OCI-LY3 (cell line): Measurements from ENCODE around the gene TMSB15A.

Experiments
- EZH2phosphoT487 ChIP-seq: fragments of 200-600 bp; shearing (Covaris generic); IDR thresholded peaks from 2 replicates; pipeline ENCODE4 v1.6.1; 2018; ENCODE audit warnings: antibody characterized with exemption, mixed run types, low read depth
- TF ChIP-seq, protein P1 (sequence below): fragments of 200-600, 300-600 bp; sonication (generic); IDR thresholded peaks from 2 replicates; pipeline ENCODE4 v1.5.1; 2014; ENCODE audit warnings: antibody characterized with exemption, low read length, low read depth

- TF ChIP-seq, protein P1, sequence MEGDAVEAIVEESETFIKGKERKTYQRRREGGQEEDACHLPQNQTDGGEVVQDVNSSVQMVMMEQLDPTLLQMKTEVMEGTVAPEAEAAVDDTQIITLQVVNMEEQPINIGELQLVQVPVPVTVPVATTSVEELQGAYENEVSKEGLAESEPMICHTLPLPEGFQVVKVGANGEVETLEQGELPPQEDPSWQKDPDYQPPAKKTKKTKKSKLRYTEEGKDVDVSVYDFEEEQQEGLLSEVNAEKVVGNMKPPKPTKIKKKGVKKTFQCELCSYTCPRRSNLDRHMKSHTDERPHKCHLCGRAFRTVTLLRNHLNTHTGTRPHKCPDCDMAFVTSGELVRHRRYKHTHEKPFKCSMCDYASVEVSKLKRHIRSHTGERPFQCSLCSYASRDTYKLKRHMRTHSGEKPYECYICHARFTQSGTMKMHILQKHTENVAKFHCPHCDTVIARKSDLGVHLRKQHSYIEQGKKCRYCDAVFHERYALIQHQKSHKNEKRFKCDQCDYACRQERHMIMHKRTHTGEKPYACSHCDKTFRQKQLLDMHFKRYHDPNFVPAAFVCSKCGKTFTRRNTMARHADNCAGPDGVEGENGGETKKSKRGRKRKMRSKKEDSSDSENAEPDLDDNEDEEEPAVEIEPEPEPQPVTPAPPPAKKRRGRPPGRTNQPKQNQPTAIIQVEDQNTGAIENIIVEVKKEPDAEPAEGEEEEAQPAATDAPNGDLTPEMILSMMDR = no peak
- TF ChIP-seq EZH2phosphoT487 = no peak
Measured at GRCh38 chrX:102546828-102547493, 30.4 kb upstream of the TMSB15A start.
